Activated naive CD8-positive, alpha-beta T cell treated with anti-CD3 and anti-CD28 coated beads, Interleukin-2, amount 10 ng/mL, durations not matched to agents 7 days and 5 days (primary cell): Measurements from ENCODE around the gene CDKAL1. TPM values are rescaled to one million over a fixed set of nuclear protein-coding genes. Genes with fewer than 3 reads are reported as not detected.

Experiments used
- ATAC-seq: fragments of 150-1000 bp; cut with Tn5 transposase; one replicate; pipeline ENCODE4 v1.10.0; 2021; ENCODE audit warnings: low read depth, moderate library complexity
- POLR2A ChIA-PET: fragments of 350-600 bp; sonication (Branson Sonifier 250); formaldehyde crosslinking; loops from one replicate; lab custom pipeline; 2021; ENCODE audit warnings: antibody characterized with exemption; lab: Charles Lee
- DNase-seq: peaks from one replicate; pipeline ENCODE4 v3.0.0; 2021
- H3K27ac Mint-ChIP-seq: one replicate; pipeline ENCODE4 v1.8.0; 2022; ENCODE audit warnings: mild to moderate bottlenecking, mixed read lengths
- H3K27me3 Mint-ChIP-seq: one replicate; pipeline ENCODE4 v1.8.0; 2022; ENCODE audit warnings: mild to moderate bottlenecking, moderate library complexity, mixed read lengths
- H3K36me3 Mint-ChIP-seq: one replicate; pipeline ENCODE4 v1.8.0; 2021; ENCODE audit warnings: mild to moderate bottlenecking, mixed read lengths
- H3K4me1 Mint-ChIP-seq: one replicate; pipeline ENCODE4 v1.8.0; 2021; ENCODE audit warnings: mixed read lengths
- H3K4me3 Mint-ChIP-seq: one replicate; pipeline ENCODE4 v1.8.0; 2022; ENCODE audit warnings: mild to moderate bottlenecking, moderate library complexity, mixed read lengths
- H3K9me3 Mint-ChIP-seq: one replicate; pipeline ENCODE4 v1.8.0; 2021; ENCODE audit warnings: mixed read lengths
- total RNA-seq, 2 experiments: library from RNA; stranded (reverse); gene quantifications; one replicate each; pipeline ENCODE4 v1.2.3, GENCODE V29; 2021

CDKAL1 gene
- total RNA-seq, 2 experiments from 2014 or later = 22.7 to 24.4 TPM

DNA sequence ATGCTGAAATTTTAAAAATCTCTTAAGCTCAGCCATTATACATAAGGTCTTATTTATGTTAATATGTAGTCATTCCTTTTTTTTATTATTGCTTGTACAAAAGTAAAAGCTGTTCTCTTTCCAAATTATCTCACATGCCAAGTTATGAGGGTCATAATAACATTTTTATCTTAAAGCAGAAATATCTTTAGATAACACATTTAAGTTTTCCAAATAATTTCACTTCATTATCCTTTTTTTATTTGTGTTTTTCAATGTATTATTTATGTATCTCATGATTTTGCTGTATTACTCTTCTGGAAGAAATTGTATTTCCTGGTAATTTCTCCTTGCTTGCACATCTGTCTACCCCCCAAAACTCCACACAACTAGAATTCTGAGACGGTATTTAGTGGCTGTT, 598.2 kb downstream of the CDKAL1 start:
- no peaks in the 10 kb centered on the region for H3K27me3 Mint-ChIP-seq
- H3K4me1 Mint-ChIP-seq = no peaks in the 10 kb centered on the region
- H3K36me3 Mint-ChIP-seq = no peaks in the 10 kb centered on the region
- no peak overlapping the region for H3K27ac Mint-ChIP-seq
- DNase-seq (no peak), ATAC-seq (no peak)
- POLR2A ChIA-PET = no interaction called here
- no peak overlapping the region for H3K4me3 Mint-ChIP-seq
- H3K9me3 Mint-ChIP-seq = no peaks in the 10 kb centered on the region

DNA sequence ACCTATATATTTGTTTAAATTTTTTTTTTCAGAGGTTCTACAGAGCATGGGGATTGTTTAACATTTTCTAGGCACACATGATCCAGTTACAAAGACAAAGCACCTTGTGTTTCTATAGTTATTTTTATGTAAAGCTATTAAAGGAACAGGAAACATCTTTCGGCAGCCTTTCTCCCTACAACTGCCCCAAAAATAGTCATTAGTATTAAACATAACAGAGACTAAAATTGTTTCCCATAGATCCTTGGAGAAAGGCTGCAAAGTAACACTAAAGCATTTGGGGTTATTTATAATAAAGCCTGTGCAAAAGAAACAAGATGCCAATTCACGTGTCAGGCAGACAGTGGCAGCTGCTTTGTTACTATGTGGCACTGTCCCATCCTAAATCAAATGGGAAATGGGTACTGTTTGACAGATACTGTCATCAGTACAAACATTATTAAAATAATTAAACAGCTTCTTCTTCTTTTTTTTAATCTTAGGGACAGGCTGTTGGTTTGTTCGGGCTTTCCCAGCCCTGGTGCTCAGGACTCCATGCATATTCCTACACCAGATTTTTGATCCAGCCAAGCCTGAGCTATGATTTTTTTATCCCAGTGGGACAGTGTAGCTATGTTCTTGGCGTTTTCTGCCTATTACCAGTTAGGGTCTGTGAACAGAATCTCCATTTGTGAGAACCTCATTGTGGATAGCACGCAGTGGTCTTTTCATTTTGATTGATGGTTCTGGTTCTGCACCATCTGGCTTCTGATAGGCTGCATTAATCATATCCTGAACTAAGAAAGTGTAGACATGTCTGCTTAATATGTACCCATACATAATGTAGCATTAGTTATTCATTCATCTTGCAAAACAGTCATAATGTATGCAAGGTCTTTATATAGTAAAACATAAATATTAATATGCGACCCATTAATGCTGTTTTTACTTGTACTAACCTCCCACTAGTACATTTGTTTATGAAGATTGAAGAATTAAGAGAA, 598.9 kb downstream of the CDKAL1 start:
- ATAC-seq (no peak), DNase-seq (no peak)
- Mint-ChIP-seq H3K27me3 (no peaks in the 10 kb centered on the region), H3K4me3 (no peak overlapping the region), H3K9me3 (no peaks in the 10 kb centered on the region), H3K27ac (no peak overlapping the region), H3K36me3 (no peaks in the 10 kb centered on the region), H3K4me1 (no peaks in the 10 kb centered on the region)
- POLR2A ChIA-PET = no interaction called here

- no peaks in the 10 kb centered on the region for H3K36me3 Mint-ChIP-seq
- DNase-seq = no peak
- H3K4me3 Mint-ChIP-seq = no peak overlapping the region
- H3K27ac Mint-ChIP-seq = no peak overlapping the region
- POLR2A ChIA-PET = no interaction called here
- no peaks in the 10 kb centered on the region for H3K9me3 Mint-ChIP-seq
- H3K27me3 Mint-ChIP-seq = no peaks in the 10 kb centered on the region
- no peak for ATAC-seq
- H3K4me1 Mint-ChIP-seq = no peaks in the 10 kb centered on the region
Observed at GRCh38 chr6:21133901-21134300, 599.6 kb downstream of the CDKAL1 start.

DNA sequence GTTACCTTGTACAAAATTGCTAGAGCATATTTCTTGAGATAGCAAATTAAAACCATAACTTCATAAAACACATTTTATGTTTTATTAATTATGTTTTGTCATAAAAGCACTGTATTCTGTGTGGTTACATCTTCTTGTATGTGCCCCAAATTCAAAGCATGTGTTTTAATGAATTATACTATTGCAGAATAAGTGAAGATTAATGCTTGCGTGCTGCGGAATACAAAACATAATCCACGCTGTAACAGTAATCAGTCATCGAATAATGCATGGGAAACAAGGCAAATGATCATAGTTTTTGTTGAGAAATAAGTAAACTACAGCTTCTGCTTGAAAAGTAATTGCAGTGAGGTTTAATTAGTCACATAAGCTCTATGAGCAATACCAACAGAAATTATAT, 600.1 kb downstream of the CDKAL1 start:
- no peaks in the 10 kb centered on the region for H3K4me1 Mint-ChIP-seq
- POLR2A ChIA-PET = no interaction called here
- H3K36me3 Mint-ChIP-seq = no peaks in the 10 kb centered on the region
- H3K9me3 Mint-ChIP-seq = no peaks in the 10 kb centered on the region
- no peak for DNase-seq
- no peak overlapping the region for H3K27ac Mint-ChIP-seq
- no peaks in the 10 kb centered on the region for H3K27me3 Mint-ChIP-seq
- no peak for ATAC-seq
- no peak overlapping the region for H3K4me3 Mint-ChIP-seq

- Mint-ChIP-seq H3K36me3 (no peaks in the 10 kb centered on the region), H3K4me1 (no peaks in the 10 kb centered on the region), H3K27me3 (no peaks in the 10 kb centered on the region), H3K4me3 (no peak overlapping the region), H3K9me3 (no peaks in the 10 kb centered on the region), H3K27ac (no peak overlapping the region)
- ATAC-seq (no peak), DNase-seq (no peak)
- POLR2A ChIA-PET = no interaction called here
Observed at GRCh38 chr6:21135484-21136013, 601.3 kb downstream of the CDKAL1 start.

- POLR2A ChIA-PET = no interaction called here
- H3K36me3 Mint-ChIP-seq = peaks cover 4% of the 10 kb centered on the region
- H3K9me3 Mint-ChIP-seq = peaks cover 1% of the 10 kb centered on the region
- ATAC-seq (no peak), DNase-seq (no peak)
- H3K4me1 Mint-ChIP-seq = no peaks in the 10 kb centered on the region
- no peak overlapping the region for H3K4me3 Mint-ChIP-seq
- no peaks in the 10 kb centered on the region for H3K27me3 Mint-ChIP-seq
- no peak overlapping the region for H3K27ac Mint-ChIP-seq
Observed at GRCh38 chr6:21137700-21138335, 603.6 kb downstream of the CDKAL1 start.

- POLR2A ChIA-PET = no interaction called here
- no peaks in the 10 kb centered on the region for H3K27me3 Mint-ChIP-seq
- peaks cover 4% of the 10 kb centered on the region for H3K36me3 Mint-ChIP-seq
- no peak for DNase-seq
- no peak overlapping the region for H3K4me3 Mint-ChIP-seq
- no peak overlapping the region for H3K27ac Mint-ChIP-seq
- H3K4me1 Mint-ChIP-seq = no peaks in the 10 kb centered on the region
- no peak for ATAC-seq
- H3K9me3 Mint-ChIP-seq = peaks cover 1% of the 10 kb centered on the region
Observed at GRCh38 chr6:21138336-21139069, 604.2 kb downstream of the CDKAL1 start.

- H3K9me3 Mint-ChIP-seq = peaks cover 1% of the 10 kb centered on the region
- no peak overlapping the region for H3K27ac Mint-ChIP-seq
- H3K4me3 Mint-ChIP-seq = no peak overlapping the region
- POLR2A ChIA-PET = no interaction called here
- no peaks in the 10 kb centered on the region for H3K27me3 Mint-ChIP-seq
- ATAC-seq (no peak), DNase-seq (no peak)
- no peaks in the 10 kb centered on the region for H3K4me1 Mint-ChIP-seq
- H3K36me3 Mint-ChIP-seq = peaks cover 4% of the 10 kb centered on the region
Observed at GRCh38 chr6:21140966-21141365, 606.7 kb downstream of the CDKAL1 start.

DNA sequence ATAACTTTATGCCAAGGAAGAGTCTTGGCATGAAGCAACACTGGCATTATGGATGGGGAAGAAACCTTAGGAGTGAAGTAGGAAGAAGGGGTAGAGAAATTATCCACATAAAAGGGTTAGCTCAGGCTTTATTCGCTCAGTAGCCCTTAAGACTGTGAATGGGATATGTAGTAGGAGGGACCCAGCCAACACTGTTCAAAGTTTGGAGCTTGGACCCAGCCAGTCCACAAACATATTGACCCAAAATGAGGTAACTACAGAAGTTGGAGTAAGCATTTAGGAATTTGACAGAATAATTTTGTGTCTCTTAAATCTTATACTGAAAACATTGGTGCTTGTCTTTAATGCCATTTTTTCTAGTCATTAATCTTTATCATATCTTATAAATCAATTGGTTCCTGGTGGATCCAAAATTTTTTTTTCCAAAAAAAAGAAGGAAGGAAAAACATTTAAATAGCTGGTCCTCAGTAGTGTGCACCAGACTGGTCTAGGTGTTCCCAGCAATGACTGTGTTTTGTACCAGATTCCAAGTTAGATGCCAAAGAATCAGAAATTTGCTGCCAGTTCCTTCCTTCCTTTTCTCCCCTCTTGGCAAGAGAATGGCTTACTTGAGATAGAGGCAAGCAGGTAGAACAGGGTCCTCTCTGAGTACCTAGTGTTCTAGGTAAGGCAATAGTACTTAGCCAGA, 607.5 kb downstream of the CDKAL1 start:
- H3K36me3 Mint-ChIP-seq = peaks cover 4% of the 10 kb centered on the region

GRCh38 chr6:21142741-21143140, 608.5 kb downstream of the CDKAL1 start:
- H3K36me3 Mint-ChIP-seq = peaks cover 4% of the 10 kb centered on the region
- POLR2A ChIA-PET = no interaction called here

More for the DNA sequence above, 607.5 kb downstream of the CDKAL1 start:
- H3K4me1 Mint-ChIP-seq = no peaks in the 10 kb centered on the region
- no peaks in the 10 kb centered on the region for H3K27me3 Mint-ChIP-seq
- H3K9me3 Mint-ChIP-seq = peaks cover 1% of the 10 kb centered on the region
- no peak for ATAC-seq
- DNase-seq = no peak
- no peak overlapping the region for H3K27ac Mint-ChIP-seq
- POLR2A ChIA-PET = no interaction called here
- H3K4me3 Mint-ChIP-seq = no peak overlapping the region

GRCh38 chr6:21143645-21144044, 609.4 kb downstream of the CDKAL1 start:
- DNase-seq (no peak), ATAC-seq (no peak)
- POLR2A ChIA-PET = no interaction called here
- peaks cover 1% of the 10 kb centered on the region for H3K9me3 Mint-ChIP-seq
- H3K36me3 Mint-ChIP-seq = peaks cover 4% of the 10 kb centered on the region
- H3K4me3 Mint-ChIP-seq = no peak overlapping the region
- H3K4me1 Mint-ChIP-seq = no peaks in the 10 kb centered on the region
- H3K27me3 Mint-ChIP-seq = no peaks in the 10 kb centered on the region
- no peak overlapping the region for H3K27ac Mint-ChIP-seq

More at GRCh38 chr6:21142741-21143140, 608.5 kb downstream of the CDKAL1 start:
- no peak for DNase-seq
- H3K9me3 Mint-ChIP-seq = peaks cover 1% of the 10 kb centered on the region
- no peak for ATAC-seq
- H3K4me1 Mint-ChIP-seq = no peaks in the 10 kb centered on the region
- no peak overlapping the region for H3K4me3 Mint-ChIP-seq
- no peaks in the 10 kb centered on the region for H3K27me3 Mint-ChIP-seq
- H3K27ac Mint-ChIP-seq = no peak overlapping the region

DNA sequence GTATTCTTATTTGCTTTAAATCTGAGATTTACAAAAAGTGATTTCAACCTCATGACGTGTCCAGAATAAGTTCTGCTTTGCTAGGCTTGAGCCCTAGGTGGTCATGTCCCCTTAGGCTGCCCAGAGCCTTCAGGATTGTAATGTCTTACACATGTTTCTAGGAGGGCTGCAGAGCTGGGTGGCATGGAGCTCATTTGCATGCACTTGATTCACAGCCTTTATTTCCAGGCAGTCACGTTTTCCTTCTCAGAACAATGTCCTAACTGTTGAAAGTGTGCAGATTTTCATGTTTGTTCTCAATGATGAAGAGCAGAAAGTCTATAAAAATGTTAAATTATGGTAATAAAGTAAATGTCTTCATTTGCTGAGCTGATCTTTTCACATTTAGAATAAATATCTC, 610.7 kb downstream of the CDKAL1 start:
- DNase-seq (no peak), ATAC-seq (no peak)
- Mint-ChIP-seq H3K4me1 (no peaks in the 10 kb centered on the region), H3K9me3 (peaks cover 1% of the 10 kb centered on the region), H3K27ac (no peak overlapping the region), H3K4me3 (no peak overlapping the region), H3K27me3 (no peaks in the 10 kb centered on the region), H3K36me3 (peaks cover 4% of the 10 kb centered on the region)
- POLR2A ChIA-PET = no interaction called here

GRCh38 chr6:21147995-21148394, 613.7 kb downstream of the CDKAL1 start:
- Mint-ChIP-seq H3K4me1 (no peaks in the 10 kb centered on the region), H3K9me3 (no peaks in the 10 kb centered on the region), H3K4me3 (no peak overlapping the region), H3K27ac (no peak overlapping the region), H3K27me3 (no peaks in the 10 kb centered on the region), H3K36me3 (no peaks in the 10 kb centered on the region)
- POLR2A ChIA-PET = no interaction called here
- DNase-seq (no peak), ATAC-seq (no peak)
